Spinal cord (tissue), 10 donors: ENCODE measurements around the gene CDC42BPA. TPM values are rescaled to one million over a fixed set of nuclear protein-coding genes. Genes with fewer than 3 reads are reported as not detected.

Experiments
- DNase-seq, 6 donors: peaks; one replicate each; pipeline versions ENCODE4 v3.0.0 to v3.0.0-alpha.2; 2013 to 2015; ENCODE audit warnings: low spot score in 6 of 6, low read depth in 4 of 6
- H3K27ac ChIP-seq: one replicate; pipeline ENCODE4 v1.5.1; 2013; ENCODE audit warnings: low read depth, low read length, control low read depth
- H3K27me3 ChIP-seq: one replicate; pipeline ENCODE4 v1.6.1; 2013; ENCODE audit warnings: low read length; ENCODE audit not compliant: control insufficient read depth, insufficient read depth
- H3K36me3 ChIP-seq: one replicate; pipeline ENCODE4 v1.6.1; 2013; ENCODE audit warnings: low read length; ENCODE audit not compliant: control insufficient read depth, insufficient read depth
- H3K4me1 ChIP-seq: one replicate; pipeline ENCODE4 v1.6.1; 2013; ENCODE audit warnings: low read length; ENCODE audit not compliant: control insufficient read depth, insufficient read depth
- H3K4me3 ChIP-seq: one replicate; pipeline ENCODE4 v1.5.1; 2013; ENCODE audit warnings: low read depth, low read length, control low read depth
- H3K9me3 ChIP-seq: one replicate; pipeline ENCODE4 v1.6.1; 2013; ENCODE audit warnings: low read length; ENCODE audit not compliant: control insufficient read depth, insufficient read depth
- WGBS: methylation state at CpG from one replicate; pipeline ENCODE4 v1.1.5; 2013; ENCODE audit warnings: missing lambda C conversion rate; ENCODE audit not compliant: insufficient coverage; 5-methylcytosine and 5-hydroxymethylcytosine counted together
- polyA plus RNA-seq, 2 donors: library from polyadenylated mRNA; unstranded; fragments of 120-200 nt; gene quantifications; one replicate each; pipeline ENCODE4 v1.2.1, GENCODE V29; 2013; ENCODE audit not compliant: insufficient read length in 2 of 2
- total RNA-seq, 2 donors: library from RNA; depleted of rRNA in 1 of 2; stranded (reverse); fragments of 120-200 nt in 1 of 2; fragments of >200 nt in 1 of 2; gene quantifications; one replicate each; pipeline versions ENCODE4 v1.2.3 to v1.2.4, GENCODE V29; 2013 to 2014
- donor health status: healthy.

CDC42BPA gene
- total and polyA plus RNA-seq, 4 donors, result 44.5 to 129 (median 55.0) TPM

GRCh38 chr1:226965581-226966440, 352.5 kb downstream of the CDC42BPA start:
- H3K36me3 ChIP-seq, result peaks cover 34% of the 10 kb centered on the region
- no peak for DNase-seq
- H3K4me1 ChIP-seq, result no peaks in the 10 kb centered on the region
- H3K9me3 ChIP-seq, result no peaks in the 10 kb centered on the region
- no peak overlapping the region for H3K27ac ChIP-seq
- H3K4me3 ChIP-seq, result no peak overlapping the region
- 88% methylated on average over 20 of the region's 23 CpGs for WGBS
- no peaks in the 10 kb centered on the region for H3K27me3 ChIP-seq

GRCh38 chr1:226964611-226965486, 353.4 kb downstream of the CDC42BPA start:
- WGBS, result 92% methylated on average over 29 of the region's 29 CpGs
- H3K4me1 ChIP-seq, result no peaks in the 10 kb centered on the region
- no peak overlapping the region for H3K27ac ChIP-seq
- H3K9me3 ChIP-seq, result no peaks in the 10 kb centered on the region
- H3K4me3 ChIP-seq, result no peak overlapping the region
- H3K36me3 ChIP-seq, result peaks cover 33% of the 10 kb centered on the region
- H3K27me3 ChIP-seq, result no peaks in the 10 kb centered on the region
- DNase-seq, result no peak

- Histone ChIP-seq H3K27me3 (no peaks in the 10 kb centered on the region), H3K9me3 (no peaks in the 10 kb centered on the region), H3K27ac (no peak overlapping the region), H3K36me3 (peaks cover 32% of the 10 kb centered on the region), H3K4me3 (no peak overlapping the region), H3K4me1 (no peaks in the 10 kb centered on the region)
- DNase-seq, result no peak
- WGBS, result 70% methylated on average over 6 of the region's 6 CpGs
These were observed 354.2 kb downstream of the CDC42BPA start for GRCh38 chr1:226964068-226964425.

GRCh38 chr1:226962421-226963391, 355.6 kb downstream of the CDC42BPA start:
- no peak for DNase-seq
- H3K9me3 ChIP-seq, result no peaks in the 10 kb centered on the region
- no peak overlapping the region for H3K27ac ChIP-seq
- H3K4me3 ChIP-seq, result no peak overlapping the region
- no peaks in the 10 kb centered on the region for H3K27me3 ChIP-seq
- 92% methylated on average over 27 of the region's 28 CpGs for WGBS
- H3K36me3 ChIP-seq, result peaks cover 32% of the 10 kb centered on the region
- H3K4me1 ChIP-seq, result no peaks in the 10 kb centered on the region

- DNase-seq, result no peak
- WGBS, result 96% methylated on average over 12 of the region's 13 CpGs
- no peak overlapping the region for H3K4me3 ChIP-seq
- H3K4me1 ChIP-seq, result no peaks in the 10 kb centered on the region
- no peak overlapping the region for H3K27ac ChIP-seq
- H3K9me3 ChIP-seq, result no peaks in the 10 kb centered on the region
- peaks cover 32% of the 10 kb centered on the region for H3K36me3 ChIP-seq
- no peaks in the 10 kb centered on the region for H3K27me3 ChIP-seq
These were observed 357.1 kb downstream of the CDC42BPA start for GRCh38 chr1:226960944-226961765.

GRCh38 chr1:226960256-226960655, 358.0 kb downstream of the CDC42BPA start:
- no peaks in the 10 kb centered on the region for H3K27me3 ChIP-seq
- H3K9me3 ChIP-seq, result no peaks in the 10 kb centered on the region
- no peak overlapping the region for H3K4me3 ChIP-seq
- H3K27ac ChIP-seq, result no peak overlapping the region
- H3K4me1 ChIP-seq, result no peaks in the 10 kb centered on the region
- peaks cover 23% of the 10 kb centered on the region for H3K36me3 ChIP-seq
- 83% methylated on average over 1 of the region's 5 CpGs for WGBS
- DNase-seq, result no peak

- Histone ChIP-seq H3K27me3 (no peaks in the 10 kb centered on the region), H3K4me1 (no peaks in the 10 kb centered on the region), H3K9me3 (no peaks in the 10 kb centered on the region), H3K36me3 (peaks cover 11% of the 10 kb centered on the region), H3K27ac (no peak overlapping the region), H3K4me3 (no peak overlapping the region)
- DNase-seq, result no peak
- 97% methylated on average over 13 of the region's 13 CpGs for WGBS
These were observed 360.0 kb downstream of the CDC42BPA start for GRCh38 chr1:226958300-226958699.

GRCh38 chr1:226957714-226958113, 360.6 kb downstream of the CDC42BPA start:
- WGBS, result 81% methylated on average over 11 of the region's 11 CpGs
- DNase-seq, result no peak
- Histone ChIP-seq H3K4me3 (no peak overlapping the region), H3K4me1 (no peaks in the 10 kb centered on the region), H3K27ac (no peak overlapping the region), H3K36me3 (peaks cover 5% of the 10 kb centered on the region), H3K27me3 (no peaks in the 10 kb centered on the region), H3K9me3 (no peaks in the 10 kb centered on the region)
